ENCODE results near the gene ATP6V1A. TPM values are rescaled to one million over a fixed set of nuclear protein-coding genes. Genes with fewer than 3 reads are reported as not detected.

The ATP6V1A gene
- total RNA-seq, 1 experiment from 2014 or later = 43.8 TPM

- Histone ChIP-seq H2AFZ (ENCODE audit: low read length) (no peak overlapping the region), H3K27me3 (ENCODE audit: low read length) (no peaks in the 10 kb centered on the region), H3K79me2 (ENCODE audit: low read length) (peaks cover 4% of the 10 kb centered on the region; the same call in 1 of the 2 replicates), H3K4me1 (ENCODE audit: insufficient read depth, low read length) (no peaks in the 10 kb centered on the region), H3K36me3 (ENCODE audit: low read depth, low read length) (0 out of 2 replicates have a peak, but pooled peaks cover 2% of the 10 kb centered on the region), H3K4me2 (ENCODE audit: low read length) (no peak overlapping the region), H3K4me3 (ENCODE audit: low read length) (no peak overlapping the region), H3K9ac (ENCODE audit: low read length) (no peak overlapping the region), H3K9me3 (ENCODE audit: low read length) (no peaks in the 10 kb centered on the region), H3K9me2 (replicated peaks; ENCODE audit: low read length) (no peaks in the 10 kb centered on the region), H4K20me1 (ENCODE audit: low read length) (no peaks in the 10 kb centered on the region), H3K27ac (ENCODE audit: low read length) (no peak overlapping the region), H3F3A (ENCODE audit: low read length, unreplicated experiment) (no peaks in the 10 kb centered on the region)
- no TSS peak for BruUV-seq (replicated peaks)
- POLR2A ChIA-PET (ENCODE audit: unreplicated experiment) = no interaction called here
- TF ChIP-seq CTCF (conservative IDR thresholded peaks at IDR 0.05; ENCODE audit: low read depth, low read length) (no peak), EZH2phosphoT487 (IDR thresholded peaks at IDR 0.05; ENCODE audit: borderline replicate concordance, low read length) (no peak), EZH2 (IDR thresholded peaks at IDR 0.05; ENCODE audit: low read length, unreplicated experiment) (no peak)
- no peak for DNase-seq
- no peak for ATAC-seq
- intact Hi-C loops (cut with micrococcal nuclease) = no loop called here
- CTCF ChIA-PET = no interaction called here
These were observed 28.7 kb downstream of the ATP6V1A start for GRCh38 chr3:113775516-113775915.

- H3K79me2 ChIP-seq (ENCODE audit: low read length) = peaks cover 4% of the 10 kb centered on the region; the same call in 1 of the 2 replicates
These were observed 29.7 kb downstream of the ATP6V1A start for GRCh38 chr3:113776564-113776963.

More at GRCh38 chr3:113776564-113776963, 29.7 kb downstream of the ATP6V1A start:
- Histone ChIP-seq H2AFZ (ENCODE audit: low read length) (no peak overlapping the region), H3F3A (ENCODE audit: low read length, unreplicated experiment) (no peaks in the 10 kb centered on the region), H3K4me3 (ENCODE audit: low read length) (no peak overlapping the region), H3K27me3 (ENCODE audit: low read length) (no peaks in the 10 kb centered on the region), H3K9me2 (replicated peaks; ENCODE audit: low read length) (no peaks in the 10 kb centered on the region), H3K9me3 (ENCODE audit: low read length) (no peaks in the 10 kb centered on the region), H4K20me1 (ENCODE audit: low read length) (no peaks in the 10 kb centered on the region), H3K4me2 (ENCODE audit: low read length) (no peak overlapping the region), H3K27ac (ENCODE audit: low read length) (no peak overlapping the region), H3K9ac (ENCODE audit: low read length) (no peak overlapping the region), H3K36me3 (ENCODE audit: low read depth, low read length) (0 out of 2 replicates have a peak, but pooled peaks cover 2% of the 10 kb centered on the region), H3K4me1 (ENCODE audit: insufficient read depth, low read length) (no peaks in the 10 kb centered on the region)
- intact Hi-C loops (cut with micrococcal nuclease) = no loop called here
- ATAC-seq = no peak
- CTCF ChIA-PET = interaction anchor here (0.7 kb wide), 1 partner anchor 53 kb away, joined by 3 read pairs; no protein-coding TSS in a partner anchor
- no peak for DNase-seq
- POLR2A ChIA-PET (ENCODE audit: unreplicated experiment) = no interaction called here
- BruUV-seq (replicated peaks) = no TSS peak
- no peak for TF ChIP-seq EZH2 (IDR thresholded peaks at IDR 0.05; ENCODE audit: low read length, unreplicated experiment)
- TF ChIP-seq EZH2phosphoT487 (IDR thresholded peaks at IDR 0.05; ENCODE audit: borderline replicate concordance, low read length) = no peak
- TF ChIP-seq CTCF (conservative IDR thresholded peaks at IDR 0.05; ENCODE audit: low read depth, low read length) = no peak

Data from PC-3 (cell line).